Inferior parietal cortex (tissue), 1 donor: ENCODE results near the gene CDC42EP3.

Source experiments
- DNase-seq: peaks from one replicate; pipeline ENCODE4 v3.0.0-alpha.2; 2016; ENCODE audit errors: extremely low spot score

Gene CDC42EP3

GRCh38 chr2:37671009-37671815 is at the start of gene CDC42EP3:
Gene CDC42EP3, minus strand, starts transcription at chr2:37671642. Its CDS starts 25,055 bp downstream, at chr2:37646587.
- no peak for DNase-seq

DNA sequence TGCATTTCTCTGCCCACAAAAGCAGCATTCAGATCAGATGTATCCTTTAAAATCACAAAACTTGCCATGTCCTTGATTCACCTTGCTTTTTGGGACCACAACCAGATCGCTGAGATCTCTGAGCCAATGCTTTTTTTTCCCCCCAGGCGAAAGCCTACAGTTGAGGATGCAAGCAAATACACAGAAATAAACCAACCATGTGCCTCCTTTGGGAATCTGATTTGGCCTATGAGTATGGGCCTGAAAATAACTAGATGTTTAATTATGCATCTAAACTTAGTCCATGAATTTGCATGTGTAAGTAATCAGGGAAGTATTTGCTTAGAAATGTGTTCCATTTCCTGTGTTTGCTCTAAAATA is 49.7 kb upstream of the CDC42EP3 start:
- no peak for DNase-seq

DNA sequence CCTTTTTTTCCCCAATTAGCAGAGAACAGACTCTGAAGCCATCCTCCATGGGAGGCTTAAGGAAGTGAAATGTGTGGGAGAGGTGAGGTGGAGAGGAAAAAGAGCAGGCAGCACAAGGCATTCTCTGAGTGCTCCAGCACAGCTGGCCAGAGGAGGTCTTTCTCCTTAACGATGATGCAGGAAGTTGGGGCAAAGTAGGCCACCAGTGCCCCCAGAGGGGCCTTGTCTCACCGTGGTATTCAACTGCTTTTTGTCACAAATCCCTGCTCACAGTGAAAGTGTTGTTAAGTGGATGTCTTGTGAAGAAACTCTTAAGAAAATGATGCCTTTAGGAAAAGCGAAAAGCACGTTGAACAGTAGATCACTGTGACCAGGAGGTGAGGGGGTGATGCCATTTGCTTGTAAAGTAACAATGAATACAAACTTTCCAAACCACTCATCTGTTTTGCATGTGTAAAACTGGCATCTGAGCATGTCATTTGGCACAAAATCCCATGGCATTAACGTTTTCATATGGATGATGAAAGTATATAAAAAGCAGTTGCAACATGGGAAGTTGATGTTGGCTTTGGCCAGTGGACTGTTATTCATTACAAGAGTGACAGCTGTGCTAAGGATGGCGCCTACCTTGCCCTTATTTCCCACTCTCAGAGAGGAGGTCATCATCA is 49.2 kb upstream of the CDC42EP3 start:
- no peak for DNase-seq

GRCh38 chr2:37718515-37719161 is 47.2 kb upstream of the CDC42EP3 start:
- no peak for DNase-seq

- no peak for DNase-seq
These were observed 41.8 kb upstream of the CDC42EP3 start for GRCh38 chr2:37713258-37713700.

- no peak for DNase-seq
These were observed 40.4 kb upstream of the CDC42EP3 start for GRCh38 chr2:37711831-37712230.

DNA sequence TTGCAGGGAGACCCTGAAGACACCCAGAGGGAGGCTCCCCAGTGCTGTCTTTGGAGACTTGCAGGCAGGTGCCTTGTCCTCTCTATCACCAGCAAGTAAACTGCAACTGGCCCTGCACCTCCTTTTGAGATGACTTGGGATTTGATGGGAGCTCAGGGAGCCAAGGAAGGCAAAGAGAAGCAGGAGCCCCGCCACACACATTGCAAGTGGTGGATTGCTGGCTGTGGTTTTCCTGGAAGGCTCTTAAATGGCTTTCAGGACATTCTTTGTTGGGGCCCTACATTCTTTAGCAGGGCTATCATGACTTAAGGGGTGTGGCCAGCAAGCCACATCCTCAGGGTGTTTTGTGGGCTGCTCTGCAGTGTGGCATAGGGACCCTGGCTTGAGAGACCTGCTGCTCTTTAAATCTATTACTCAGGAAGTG is 39.9 kb upstream of the CDC42EP3 start:
- no peak for DNase-seq

DNA sequence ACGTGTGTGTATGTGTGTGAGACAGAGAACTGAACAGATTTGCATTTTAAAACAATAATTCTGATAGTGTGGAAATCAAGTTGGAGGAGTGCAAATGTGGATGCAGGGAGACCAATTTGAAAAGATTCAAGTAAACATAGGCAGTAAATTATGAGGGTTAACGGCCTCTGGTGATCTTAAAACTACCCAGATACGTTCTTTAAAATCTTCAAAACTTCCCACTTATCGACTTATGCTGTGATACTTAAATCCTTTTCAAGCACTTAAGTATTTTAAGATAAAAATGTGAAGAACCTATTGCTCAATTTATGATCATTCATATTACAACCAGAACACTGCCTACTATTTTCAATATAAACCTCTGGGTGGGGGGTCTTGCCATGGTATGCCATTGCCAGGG is 37.7 kb upstream of the CDC42EP3 start:
- no peak for DNase-seq

DNA sequence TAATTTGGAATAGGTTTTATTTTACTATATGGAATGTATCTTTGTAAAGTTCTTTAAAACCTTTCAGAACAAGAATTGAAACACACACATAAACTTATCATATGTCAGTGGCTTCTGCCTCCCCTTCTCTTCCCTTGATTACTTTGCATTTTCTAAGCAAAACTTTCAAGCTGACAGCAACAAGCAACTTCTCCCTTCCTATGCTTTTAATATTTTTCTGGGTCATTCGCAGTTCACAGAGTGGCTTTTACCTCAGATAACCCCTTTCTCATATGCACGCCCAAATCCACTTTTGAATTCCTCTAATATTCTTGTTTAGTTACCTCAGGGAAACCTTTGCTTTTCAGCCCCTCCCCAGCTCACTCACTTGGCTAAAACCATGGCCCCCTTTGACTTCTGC is 36.7 kb upstream of the CDC42EP3 start:
- no peak for DNase-seq

GRCh38 chr2:37707393-37707792 is 36.0 kb upstream of the CDC42EP3 start:
- DNase-seq: no peak

GRCh38 chr2:37706334-37707183 is 35.1 kb upstream of the CDC42EP3 start:
- DNase-seq: no peak

DNA sequence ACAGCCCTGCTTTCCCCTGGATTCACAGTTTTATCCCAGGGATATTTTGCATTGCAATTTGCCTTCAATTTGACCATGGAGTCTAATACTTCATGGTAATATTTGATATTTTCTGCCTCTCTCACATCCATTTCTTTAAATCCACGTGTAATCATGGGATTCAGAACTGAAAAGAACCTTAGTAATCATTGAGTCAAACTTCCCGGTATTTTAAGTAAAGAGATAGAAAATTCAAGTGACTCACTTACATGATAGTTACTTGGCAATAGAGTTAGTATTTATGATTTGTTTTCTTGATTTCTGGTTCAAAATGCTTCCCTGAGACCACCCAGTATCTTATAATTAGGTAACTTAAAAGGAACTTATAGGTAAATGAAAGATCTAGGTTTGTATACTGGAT is 33.7 kb upstream of the CDC42EP3 start:
- DNase-seq: no peak

DNA sequence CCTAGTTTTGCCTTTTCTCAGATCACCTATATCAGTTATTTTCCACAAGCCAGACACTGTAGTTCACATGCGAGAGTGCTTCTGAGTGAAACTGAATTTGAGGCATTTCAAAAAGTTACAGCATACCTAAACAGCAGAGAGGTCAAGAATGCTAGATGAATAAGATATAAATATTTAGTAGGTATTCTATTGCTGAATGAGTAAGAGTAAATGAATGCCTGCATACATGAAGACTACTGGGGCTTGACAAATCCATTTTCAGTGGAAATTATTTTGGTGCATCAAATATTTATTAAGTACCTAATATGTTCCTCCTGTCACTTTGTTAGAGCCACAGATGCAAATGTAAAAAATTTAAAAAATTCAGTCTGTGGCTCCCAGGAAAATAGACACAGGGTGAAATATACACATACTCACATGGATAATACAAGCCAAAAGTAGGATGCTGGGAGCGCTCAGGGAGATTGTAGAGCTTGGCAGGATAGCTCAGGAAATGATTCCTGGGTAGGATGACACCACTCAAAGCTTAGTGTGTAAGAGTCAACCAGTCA is 27.6 kb upstream of the CDC42EP3 start:
- no peak for DNase-seq

- no peak for DNase-seq
These were observed 23.9 kb upstream of the CDC42EP3 start for GRCh38 chr2:37695336-37695735.

DNA sequence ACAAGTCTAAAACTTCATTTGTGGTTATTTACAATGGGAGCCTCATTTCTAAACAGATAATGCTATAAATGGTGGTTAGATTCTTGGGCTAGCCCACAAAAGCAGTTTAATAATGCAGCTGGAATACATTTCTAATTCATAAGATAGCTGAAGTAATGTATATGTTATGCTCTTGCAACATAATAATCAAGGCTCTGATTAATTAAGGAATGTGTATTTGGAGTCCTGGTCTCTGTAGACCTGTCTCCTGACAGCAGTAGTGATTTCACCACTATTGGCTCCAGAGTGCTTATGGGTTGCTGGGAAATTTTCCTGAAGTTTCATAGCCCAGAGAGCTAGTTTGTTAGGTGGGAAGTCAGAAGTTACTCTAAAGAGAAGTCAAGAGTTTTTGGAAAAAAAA is 21.3 kb upstream of the CDC42EP3 start:
- no peak for DNase-seq

DNA sequence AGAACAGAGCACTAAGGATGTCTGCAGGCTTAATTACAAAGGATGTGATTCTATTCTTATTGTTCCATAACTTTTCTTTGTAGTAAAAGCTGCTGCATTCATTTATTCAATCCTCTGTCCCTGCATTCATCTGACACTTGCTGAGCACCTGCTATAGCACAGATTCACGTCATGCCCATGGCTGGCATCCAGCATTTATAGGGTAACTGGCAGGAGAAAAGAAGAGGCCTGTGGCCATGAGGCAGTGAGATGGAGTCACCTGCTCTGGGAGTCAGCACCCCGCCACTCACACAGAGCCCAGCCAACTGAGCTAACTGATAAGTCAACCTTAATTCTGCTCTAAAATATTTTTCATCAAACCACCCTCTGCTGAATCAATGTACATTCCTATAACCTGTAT is 18.3 kb upstream of the CDC42EP3 start:
- no peak for DNase-seq

DNA sequence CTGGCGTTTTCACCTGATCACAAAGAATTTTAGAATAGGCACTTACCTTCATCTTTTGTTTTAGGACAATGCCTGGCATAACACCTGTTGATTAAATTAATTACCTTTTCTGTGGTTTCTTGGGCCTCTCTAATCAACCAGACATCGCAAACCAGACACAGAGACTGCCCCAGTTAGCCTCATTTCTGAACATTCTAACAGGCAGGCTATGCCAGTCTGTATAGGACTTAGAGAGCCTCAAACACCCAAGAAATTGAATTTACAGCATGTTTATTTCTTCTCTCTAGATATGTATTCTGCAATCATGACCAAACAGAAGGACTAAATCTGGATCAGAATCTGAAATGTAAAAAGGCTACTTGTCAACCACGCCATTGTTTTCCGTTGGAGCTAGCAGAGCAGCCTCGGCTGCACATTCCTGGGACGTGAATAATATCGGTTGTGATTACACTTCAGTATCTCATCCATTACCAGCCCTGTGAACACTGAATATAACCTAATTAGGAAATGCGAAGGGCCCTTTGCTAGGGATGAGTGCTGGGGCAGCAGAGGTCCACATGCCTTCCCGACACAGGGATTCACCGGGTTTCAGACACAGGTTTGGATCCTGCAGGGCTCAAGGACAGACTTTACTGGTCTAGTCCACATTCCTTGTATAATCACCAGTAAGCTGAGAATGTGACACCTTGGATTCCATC is 17.5 kb upstream of the CDC42EP3 start:
- DNase-seq: no peak

DNA sequence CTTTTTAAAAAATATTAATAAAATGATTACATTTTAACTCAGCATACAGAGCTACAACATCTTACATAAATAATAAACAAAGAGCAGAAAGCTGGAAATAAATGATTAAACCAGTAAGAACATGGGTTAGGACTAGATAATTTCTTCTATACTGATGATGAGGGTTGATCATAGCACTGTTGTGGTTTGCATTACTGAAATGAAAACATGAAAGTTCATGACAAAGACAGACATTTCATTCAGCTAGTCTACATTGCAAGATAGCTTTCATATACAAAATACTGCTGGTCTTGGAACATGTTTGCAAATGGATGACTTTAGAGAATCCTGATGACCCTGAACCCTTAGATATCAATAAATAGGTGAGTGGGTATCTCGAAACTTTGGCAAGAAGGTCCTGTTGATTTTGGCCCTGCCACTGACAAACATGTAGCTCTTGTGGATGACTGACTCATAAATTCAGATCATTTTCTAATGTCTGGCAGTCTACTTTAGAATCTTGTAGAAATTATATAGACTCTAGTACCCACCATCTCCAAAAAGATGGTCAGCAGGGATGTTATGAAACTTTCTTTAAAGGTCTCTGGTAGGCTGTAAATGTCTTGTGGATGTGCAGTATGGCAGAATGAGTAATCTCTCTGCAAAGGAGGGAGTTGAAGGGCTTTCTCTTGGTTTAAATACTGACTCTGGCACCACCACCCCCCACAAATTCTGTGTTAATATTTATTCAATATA is 15.5 kb upstream of the CDC42EP3 start:
- DNase-seq: no peak

GRCh38 chr2:37684809-37685208 is 13.4 kb upstream of the CDC42EP3 start:
- DNase-seq: no peak
